HPDE6-E6E7 (cell line): ENCODE results near the gene CNN2.
"Not testable (repeated sequence)": the region's sequence is repeated elsewhere in the genome, so short reads cannot be mapped to it uniquely, and the experiment has no call there.

Experiments used
- DNase-seq: peaks from one replicate; pipeline ENCODE4 v3.0.0; 2011; ENCODE audit warnings: missing footprints; ENCODE audit errors: extremely low spot score

CNN2 gene

GRCh38 chr19:1010586-1011510, 15.6 kb upstream of the CNN2 start:
- DNase-seq: no peak

- DNase-seq: no peak
These were observed 14.5 kb upstream of the CNN2 start for GRCh38 chr19:1011831-1012333.

GRCh38 chr19:1012334-1012733, 14.1 kb upstream of the CNN2 start:
- no peak for DNase-seq

- no peak for DNase-seq
These were observed 13.2 kb upstream of the CNN2 start for GRCh38 chr19:1013218-1013617.

GRCh38 chr19:1014161-1015060, 12.0 kb upstream of the CNN2 start:
- DNase-seq: no peak

- no peak for DNase-seq
These were observed 11.2 kb upstream of the CNN2 start for GRCh38 chr19:1015061-1015781.

GRCh38 chr19:1015782-1016646, 10.4 kb upstream of the CNN2 start:
- no peak for DNase-seq

GRCh38 chr19:1016647-1017114, 9.7 kb upstream of the CNN2 start:
- no peak for DNase-seq

GRCh38 chr19:1017115-1017905, 9.1 kb upstream of the CNN2 start:
- peak; percentile 81 for DNase-seq

GRCh38 chr19:1017906-1018305, 8.5 kb upstream of the CNN2 start:
- DNase-seq: no peak

GRCh38 chr19:1018393-1018792, 8.0 kb upstream of the CNN2 start:
- DNase-seq: no peak

GRCh38 chr19:1018932-1019615, 7.3 kb upstream of the CNN2 start:
- no peak for DNase-seq

- no peak for DNase-seq
These were observed 6.8 kb upstream of the CNN2 start for GRCh38 chr19:1019616-1019961.

GRCh38 chr19:1019980-1020867, 6.2 kb upstream of the CNN2 start:
- DNase-seq: no peak

- DNase-seq: peak; percentile 88
These were observed 5.5 kb upstream of the CNN2 start, which contains the start of gene TMEM259 for GRCh38 chr19:1020868-1021425. TSS of gene TMEM259 (minus strand) at chr19:1021123. CDS start at chr19:1020996, 127 bp downstream.

- DNase-seq: not testable (repeated sequence)
These were observed 2.6 kb upstream of the CNN2 start for GRCh38 chr19:1023883-1024188.

GRCh38 chr19:1025080-1025479, 1.3 kb upstream of the CNN2 start:
- not testable (repeated sequence) for DNase-seq
